Stimulated activated CD4-positive, alpha-beta T cell treated with anti-CD3 and anti-CD28 coated beads, Interleukin-1b, Interleukin-23, amount 100 ng/mL, for 4 hours (primary cell): ENCODE data around the gene PAAF1.
"Not testable (repeated sequence)": the region's sequence is repeated elsewhere in the genome, so short reads cannot be mapped to it uniquely, and the experiment has no call there.

ENCODE experiments used
- DNase-seq, 2 donors: peaks; one replicate each; pipeline ENCODE4 v3.0.0-alpha.2; 2020; ENCODE audit warnings: low read depth in 2 of 2

PAAF1 gene

GRCh38 chr11:73876424-73877310 lies at the start of gene PAAF1, which contains the start of gene COA4:
TSS of gene PAAF1 (plus strand) at chr11:73876999. CDS start at chr11:73877022, 23 bp downstream.
TSS of gene COA4 (minus strand) at chr11:73876846. CDS start at chr11:73873378, 3,468 bp downstream.
- peak; percentile 85 to 92 for DNase-seq

GRCh38 chr11:73830261-73830660 lies 46.5 kb upstream of the PAAF1 start:
- DNase-seq: no peak

GRCh38 chr11:73833067-73833466 lies 43.7 kb upstream of the PAAF1 start:
- no peak for DNase-seq

GRCh38 chr11:73838443-73839122 lies 38.2 kb upstream of the PAAF1 start:
- no peak for DNase-seq

GRCh38 chr11:73839123-73839457 lies 37.7 kb upstream of the PAAF1 start:
- DNase-seq: no peak

GRCh38 chr11:73851046-73851764 lies 25.6 kb upstream of the PAAF1 start:
- no peak for DNase-seq

- no peak for DNase-seq
These were observed 24.8 kb upstream of the PAAF1 start for GRCh38 chr11:73852049-73852448.

- DNase-seq: no peak
These were observed 22.1 kb upstream of the PAAF1 start for GRCh38 chr11:73854680-73855079.

GRCh38 chr11:73856031-73856567 lies 20.7 kb upstream of the PAAF1 start:
- DNase-seq: no peak

GRCh38 chr11:73859671-73860070 lies 17.1 kb upstream of the PAAF1 start:
- DNase-seq: no peak

GRCh38 chr11:73860202-73860601 lies 16.6 kb upstream of the PAAF1 start:
- no peak for DNase-seq

GRCh38 chr11:73862986-73863385 lies 13.8 kb upstream of the PAAF1 start:
- DNase-seq: no peak

- no peak for DNase-seq
These were observed 10.7 kb upstream of the PAAF1 start for GRCh38 chr11:73866095-73866579.

GRCh38 chr11:73866586-73866996 lies 10.2 kb upstream of the PAAF1 start:
- DNase-seq: no peak

- no peak for DNase-seq
These were observed 7.4 kb upstream of the PAAF1 start for GRCh38 chr11:73869332-73869949.

GRCh38 chr11:73870261-73870660 lies 6.5 kb upstream of the PAAF1 start:
- no peak for DNase-seq

GRCh38 chr11:73872749-73873357 lies 3.9 kb upstream of the PAAF1 start:
- DNase-seq: no peak

- DNase-seq: no peak
These were observed 1.4 kb upstream of the PAAF1 start for GRCh38 chr11:73875380-73875779.

- peak in 1 of 2 donors; percentile 6 for DNase-seq
These were observed 959 bp upstream of the PAAF1 start for GRCh38 chr11:73875840-73876239.

- no peak for DNase-seq
These were observed 2.0 kb downstream of the PAAF1 start for GRCh38 chr11:73878771-73879170.

GRCh38 chr11:73880449-73880848 lies 3.6 kb downstream of the PAAF1 start:
- not testable (repeated sequence) for DNase-seq
